Thyroid gland (tissue), 4 donors: ENCODE data around the gene ACIN1. TPM values are rescaled to one million over a fixed set of nuclear protein-coding genes. Genes with fewer than 3 reads are reported as not detected.

Experiments used
- DNase-seq, 2 donors: peaks; one replicate each; pipeline ENCODE4 v3.0.0-alpha.2; 2019
- H3K27ac ChIP-seq, 3 donors: fragments of 200-600 bp; sonication (generic); 1 replicate in 2 of 3; 2 replicates in 1 of 3; pipeline ENCODE4 v1.5.1; 2016 to 2019; ENCODE audit warnings: mild to moderate bottlenecking in 1 of 3, moderate library complexity in 1 of 3
- H3K27me3 ChIP-seq: fragments of 200-600 bp; sonication (generic); one replicate; pipeline ENCODE4 v1.5.1; 2019
- H3K36me3 ChIP-seq, 2 donors: fragments of 200-600 bp; sonication (generic); one replicate each; pipeline ENCODE4 v1.5.1; 2016 to 2019
- H3K4me1 ChIP-seq, 2 donors: fragments of 200-600 bp; sonication (generic); one replicate each; pipeline ENCODE4 v1.5.1; 2017 to 2019
- H3K4me3 ChIP-seq, 3 donors: fragments of 200-600 bp; sonication (generic); replicated peaks in 1 of 3; 1 replicate in 2 of 3; 2 replicates in 1 of 3; pipeline ENCODE4 v1.5.1; 2016; ENCODE audit warnings: mild to moderate bottlenecking in 1 of 3
- H3K9me3 ChIP-seq: fragments of 200-600 bp; sonication (generic); one replicate; pipeline ENCODE4 v1.5.1; 2017
- CTCF ChIP-seq, 6 experiments: fragments of 200-600 bp in 3 of 6; fragments of 450-650 bp in 3 of 6; sonication (generic) in 3 of 6; IDR thresholded peaks; one replicate each; pipeline ENCODE4 v1.5.1; 2016 to 2019; ENCODE audit warnings: antibody characterized with exemption in 6 of 6, mild to moderate bottlenecking in 2 of 6, inconsistent platforms in 1 of 6, moderate library complexity in 1 of 6
- POLR2A ChIP-seq, 2 donors: fragments of 450-650 bp; IDR thresholded peaks; one replicate each; pipeline ENCODE4 v1.6.1; 2017; ENCODE audit warnings: antibody characterized with exemption in 2 of 2, mild to moderate bottlenecking in 2 of 2, moderate library complexity in 1 of 2
- WGBS, 2 donors: methylation state at CpG; one replicate each; pipeline ENCODE4 v1.1.5; 2017; 5-methylcytosine and 5-hydroxymethylcytosine counted together
- intact Hi-C: fragments of 100-400 bp; cut with DNase I; formaldehyde crosslinking; loops from one replicate; pipeline ENCODE4 v1.15.1; 2023
- total RNA-seq, 4 donors: library from RNA; depleted of rRNA; stranded (reverse); fragments of >200 nt; gene quantifications; one replicate each; pipeline ENCODE4 v1.2.3, GENCODE V29; 2016

The ACIN1 gene
- total RNA-seq, 4 donors from 2014 or later = 143 to 195 (median 152) TPM

DNA sequence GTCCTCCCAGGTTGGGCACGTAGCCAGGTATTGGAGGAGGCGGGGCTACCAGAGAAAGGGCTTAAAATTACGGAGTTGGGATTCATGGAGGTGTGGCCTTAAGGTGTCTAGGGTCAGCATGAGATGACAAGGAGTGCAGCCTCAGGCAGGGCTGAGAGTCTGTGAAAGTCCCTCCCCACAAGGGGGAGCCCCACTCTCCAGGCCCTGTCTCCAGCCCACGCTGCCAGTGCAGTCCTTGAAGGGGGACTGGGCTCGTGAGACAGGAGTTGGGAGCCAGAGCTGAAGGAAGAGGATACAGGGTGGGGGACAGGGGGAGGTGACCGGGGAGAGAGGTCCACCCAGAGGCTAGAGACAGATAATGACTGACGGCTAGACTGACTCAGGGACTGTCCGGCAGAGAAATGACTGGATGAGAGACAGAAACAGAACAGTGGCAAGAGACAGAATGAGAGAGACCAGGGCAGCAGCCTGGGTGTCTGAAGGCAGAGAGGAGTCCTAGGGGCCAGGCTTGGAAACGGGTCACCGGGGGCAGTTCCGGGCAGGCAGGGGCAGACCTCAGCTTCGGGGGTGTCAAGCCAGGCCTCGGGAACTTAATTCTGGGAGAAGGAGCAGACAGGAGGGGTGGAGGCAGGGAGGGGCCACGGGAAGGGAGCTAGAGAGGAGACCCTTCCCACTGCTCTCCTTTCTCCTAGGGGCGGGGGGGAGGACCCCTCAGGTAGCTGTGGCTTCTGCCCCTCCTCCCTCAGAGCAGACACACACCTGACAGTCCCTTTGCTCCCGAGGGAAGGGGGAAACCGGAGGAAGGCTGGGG is 38.6 kb downstream of the ACIN1 start:
- Histone ChIP-seq H3K9me3 (no peaks in the 10 kb centered on the region), H3K4me1 (peaks cover 0 to 15% of the 10 kb centered on the region in 2 donors), H3K27ac (no peak overlapping the region), H3K27me3 (no peaks in the 10 kb centered on the region), H3K36me3 (peaks cover 24 to 26% of the 10 kb centered on the region in 2 donors), H3K4me3 (no peak overlapping the region)
- intact Hi-C loops = loop anchor here (2.0 kb wide), 1 partner anchor 70 kb away; no protein-coding TSS in a partner anchor
- no peak for TF ChIP-seq POLR2A (IDR thresholded peaks at IDR 0.05)
- peak in 5 of 6 experiments; percentile 29 to 59 (median 40) for TF ChIP-seq CTCF (IDR thresholded peaks at IDR 0.05)
- peak; percentile 52 to 57 for DNase-seq
- WGBS, 2 donors = 14 to 22% methylated on average over 17 of the region's 17 CpGs

GRCh38 chr14:23055621-23056144 is 39.3 kb downstream of the ACIN1 start:
- peaks cover 17 to 19% of the 10 kb centered on the region in 2 donors for H3K36me3 ChIP-seq
- H3K27ac ChIP-seq = no peak overlapping the region
- 80 to 90% methylated on average over 2 of the region's 6 CpGs for WGBS, 2 donors
- H3K4me1 ChIP-seq = peaks cover 0 to 15% of the 10 kb centered on the region in 2 donors
- DNase-seq = peak in 1 of 2 donors; percentile 19
- no peaks in the 10 kb centered on the region for H3K9me3 ChIP-seq
- no peak overlapping the region for H3K4me3 ChIP-seq
- no peaks in the 10 kb centered on the region for H3K27me3 ChIP-seq
- intact Hi-C loops = loop anchor here (2.0 kb wide), 1 partner anchor 69 kb away; no protein-coding TSS in a partner anchor
- TF ChIP-seq POLR2A (IDR thresholded peaks at IDR 0.05) (no peak), CTCF (IDR thresholded peaks at IDR 0.05) (no peak)

GRCh38 chr14:23055147-23055550 is 39.8 kb downstream of the ACIN1 start:
- Histone ChIP-seq H3K36me3 (peaks cover 14% of the 10 kb centered on the region in 2 donors), H3K27me3 (no peaks in the 10 kb centered on the region), H3K9me3 (no peaks in the 10 kb centered on the region), H3K4me1 (peaks cover 0 to 15% of the 10 kb centered on the region in 2 donors), H3K27ac (no peak overlapping the region), H3K4me3 (no peak overlapping the region)
- intact Hi-C loops = no loop called here
- no peak for DNase-seq
- TF ChIP-seq CTCF (IDR thresholded peaks at IDR 0.05) = no peak
- no peak for TF ChIP-seq POLR2A (IDR thresholded peaks at IDR 0.05)
- 95 to 99% methylated on average over 12 of the region's 12 CpGs for WGBS, 2 donors

GRCh38 chr14:23054000-23054811 is 40.7 kb downstream of the ACIN1 start:
- H3K4me1 ChIP-seq = peaks cover 0 to 15% of the 10 kb centered on the region in 2 donors
- peaks cover 4 to 7% of the 10 kb centered on the region in 2 donors for H3K36me3 ChIP-seq
- TF ChIP-seq CTCF (IDR thresholded peaks at IDR 0.05) (no peak), POLR2A (IDR thresholded peaks at IDR 0.05) (no peak)
- intact Hi-C loops = no loop called here
- DNase-seq = no peak
- H3K4me3 ChIP-seq = no peak overlapping the region
- no peaks in the 10 kb centered on the region for H3K27me3 ChIP-seq
- H3K27ac ChIP-seq = no peak overlapping the region
- no peaks in the 10 kb centered on the region for H3K9me3 ChIP-seq
- 75 to 79% methylated on average over 7 to 15 of the region's 17 CpGs for WGBS, 2 donors
